GM12801 (cell line): ENCODE measurements around the gene TMEM214.

Source experiments
- CTCF ChIP-seq: IDR thresholded peaks from one replicate; pipeline ENCODE4 v1.5.1; 2011; ENCODE audit warnings: control low read depth; ENCODE audit not compliant: insufficient read length; ENCODE audit errors: extremely low read depth

TMEM214 gene

GRCh38 chr2:27088634-27089033 lies 55.9 kb downstream of the TMEM214 start:
- TF ChIP-seq CTCF, result no peak

- no peak for TF ChIP-seq CTCF
These were observed 56.6 kb downstream of the TMEM214 start for GRCh38 chr2:27089111-27089954.
